Panc1 (cell line): ENCODE results near the gene FAM163B. TPM values are rescaled to one million over a fixed set of nuclear protein-coding genes. Genes with fewer than 3 reads are reported as not detected.

Experiments used
- ATAC-seq: fragments of 200-7000 bp; cut with Tn5 transposase; 2 replicates; pipeline ENCODE4 v1.9.1; 2020; ENCODE audit warnings: mild to moderate bottlenecking, moderate library complexity
- BruUV-seq: library from RNA; stranded (reverse); fragments of 400-500 nt; replicated peaks from 2 replicates; lab custom pipeline; 2021; lab: Mats Ljungman, UMichigan
- CTCF ChIA-PET: fragments of 300-600 bp; sonication (Branson Sonifier 250); formaldehyde crosslinking; loops from one replicate; lab custom pipeline; 2022; ENCODE audit warnings: antibody characterized with exemption; lab: Charles Lee
- POLR2A ChIA-PET: fragments of 300-600 bp; sonication (Branson Sonifier 250); formaldehyde crosslinking; loops from one replicate; lab custom pipeline; 2022; ENCODE audit warnings: antibody characterized with exemption; lab: Charles Lee
- DNase-seq: peaks from one replicate; pipeline ENCODE4 v3.0.0-alpha.2; 2010; ENCODE audit warnings: low read depth, low spot score
- H3K27ac ChIP-seq: 2 replicates; pipeline ENCODE4 v1.5.1; 2011; ENCODE audit warnings: mild to moderate bottlenecking, low read length, inconsistent platforms
- H3K27me3 ChIP-seq: fragments of 200-500 bp; sonication (Bioruptor generic); 2 replicates; pipeline ENCODE4 v1.6.0; 2014; ENCODE audit warnings: low read length, inconsistent platforms; ENCODE audit not compliant: control insufficient read depth, insufficient read depth
- H3K36me3 ChIP-seq: fragments of 200-500 bp; sonication (Bioruptor generic); 2 replicates; pipeline ENCODE4 v1.5.1; 2014; ENCODE audit warnings: inconsistent platforms, mild to moderate bottlenecking, low read length, moderate library complexity; ENCODE audit not compliant: control insufficient read depth, insufficient read depth
- H3K4me1 ChIP-seq: 2 replicates; pipeline ENCODE4 v1.5.1; 2011; ENCODE audit warnings: inconsistent platforms, mild to moderate bottlenecking, low read length, moderate library complexity; ENCODE audit not compliant: control insufficient read depth, insufficient read depth
- H3K4me3 ChIP-seq, 2 experiments: 2 replicates each; pipeline ENCODE4 v1.5.1; 2011 to 2012; ENCODE audit warnings: low read depth in 2 of 2, low read length in 2 of 2, mild to moderate bottlenecking in 2 of 2, inconsistent platforms in 1 of 2, moderate library complexity in 1 of 2
- H3K9me3 ChIP-seq: fragments of 200-500 bp; sonication (Bioruptor generic); 2 replicates; pipeline ENCODE4 v1.5.1; 2014; ENCODE audit warnings: low read depth, mild to moderate bottlenecking, inconsistent platforms, low read length, moderate library complexity; ENCODE audit not compliant: control insufficient read depth, insufficient read depth
- CTCF ChIP-seq: fragments of 450-650 bp; IDR thresholded peaks from 2 replicates; pipeline ENCODE4 v1.5.1; 2017; ENCODE audit warnings: mild to moderate bottlenecking
- POLR2AphosphoS5 ChIP-seq: IDR thresholded peaks from 2 replicates; pipeline ENCODE4 v1.6.1; 2012; ENCODE audit warnings: mild to moderate bottlenecking, low read depth, low read length, moderate library complexity
- REST ChIP-seq, 2 experiments: IDR thresholded peaks; 2 replicates each; pipeline ENCODE4 v1.6.1; 2011 to 2012; ENCODE audit warnings: low read depth in 2 of 2, control low read depth in 1 of 2, low read length in 1 of 2, mild to moderate bottlenecking in 1 of 2, moderate library complexity in 1 of 2; ENCODE audit not compliant: insufficient read depth in 1 of 2
- SIN3A ChIP-seq: IDR thresholded peaks from 2 replicates; pipeline ENCODE4 v1.6.1; 2012; ENCODE audit warnings: low read depth, mild to moderate bottlenecking, low read length, moderate library complexity, borderline replicate concordance; ENCODE audit not compliant: insufficient read depth
- TCF7L2 ChIP-seq: IDR thresholded peaks from 2 replicates; pipeline ENCODE4 v1.6.1; 2011; ENCODE audit warnings: mild to moderate bottlenecking, low read depth, low read length, inconsistent platforms
- in situ Hi-C: cut with HindIII; loops from 2 replicates; pipeline ENCODE4 v1.10.0; 2016; ENCODE audit warnings: low sequenced_read_pairs, low pct_unique_long_range_greater_than_20kb
- intact Hi-C: fragments of 100-400 bp; cut with micrococcal nuclease; formaldehyde crosslinking; loops from one replicate; pipeline ENCODE4 v1.10.0; 2022; ENCODE audit not compliant: unreplicated experiment
- total RNA-seq: library from RNA; stranded (reverse); gene quantifications from one replicate; pipeline ENCODE4 v1.2.1, GENCODE V29; 2021; ENCODE audit not compliant: unreplicated experiment

Gene FAM163B
- total RNA-seq, 1 experiment from 2014 or later: not detected

- no peak for ATAC-seq
- H3K4me1 ChIP-seq: no peaks in the 10 kb centered on the region
- POLR2A ChIA-PET: no interaction called here
Observed at GRCh38 chr9:133612816-133613215, 3.6 kb upstream of the FAM163B start.

GRCh38 chr9:133612051-133612450, 2.9 kb upstream of the FAM163B start:
- BruUV-seq: no TSS peak
- intact Hi-C loops: no loop called here
- H3K27me3 ChIP-seq: peaks cover 4% of the 10 kb centered on the region; the same call in 1 of the 2 replicates
- H3K4me3 ChIP-seq: no peak overlapping the region
- H3K9me3 ChIP-seq: no peaks in the 10 kb centered on the region
- ChIA-PET CTCF (no interaction called here), POLR2A (no interaction called here)
- no peak for ATAC-seq
- in situ Hi-C loops: no loop called here
- no peaks in the 10 kb centered on the region for H3K4me1 ChIP-seq
- H3K36me3 ChIP-seq: no peaks in the 10 kb centered on the region
- DNase-seq: no peak
- H3K27ac ChIP-seq: no peak overlapping the region
- TF ChIP-seq TCF7L2: no peak
- TF ChIP-seq REST (IDR thresholded peaks at IDR 0.05; ENCODE audit: insufficient read depth in 1 of 2, low read depth in 2 of 2, low read length in 1 of 2): no peak
- TF ChIP-seq CTCF: no peak
- no peak for TF ChIP-seq SIN3A
- no peak for TF ChIP-seq POLR2AphosphoS5

More at GRCh38 chr9:133612816-133613215, 3.6 kb upstream of the FAM163B start:
- BruUV-seq: no TSS peak
- intact Hi-C loops: no loop called here
- in situ Hi-C loops: no loop called here
- DNase-seq: no peak
- Histone ChIP-seq H3K9me3 (no peaks in the 10 kb centered on the region), H3K27me3 (peaks cover 4% of the 10 kb centered on the region; the same call in 1 of the 2 replicates), H3K27ac (no peak overlapping the region), H3K36me3 (no peaks in the 10 kb centered on the region), H3K4me3 (no peak overlapping the region)
- TF ChIP-seq SIN3A: no peak
- TF ChIP-seq CTCF: no peak
- TF ChIP-seq REST (IDR thresholded peaks at IDR 0.05; ENCODE audit: insufficient read depth in 1 of 2, low read depth in 2 of 2, low read length in 1 of 2): no peak
- TF ChIP-seq POLR2AphosphoS5: no peak
- TF ChIP-seq TCF7L2: no peak
- CTCF ChIA-PET: no interaction called here
